Lung (tissue), 12 donors: ENCODE data around the gene MRTFB. TPM values are rescaled to one million over a fixed set of nuclear protein-coding genes. Genes with fewer than 3 reads are reported as not detected.

Experiments used
- ATAC-seq: fragments of 200-7000 bp; cut with Tn5 transposase; one replicate; pipeline ENCODE4 v1.9.1; 2020; ENCODE audit warnings: moderate number of reproducible peaks; ENCODE audit not compliant: insufficient read depth, low FRiP score
- DNase-seq, 3 donors: peaks; one replicate each; pipeline ENCODE4 v3.0.0-alpha.2; 2013 to 2017
- H3K27ac ChIP-seq, 2 donors: one replicate each; pipeline ENCODE4 v1.5.1; 2013; ENCODE audit warnings: mild to moderate bottlenecking in 2 of 2, moderate library complexity in 2 of 2, control low read depth in 1 of 2, inconsistent platforms in 1 of 2, low read depth in 1 of 2, low read length in 1 of 2
- H3K27me3 ChIP-seq, 3 donors: one replicate each; pipeline ENCODE4 v1.5.1; 2013; ENCODE audit warnings: low read length in 2 of 3; ENCODE audit not compliant: control insufficient read depth in 3 of 3, insufficient read depth in 3 of 3
- H3K36me3 ChIP-seq, 4 donors: one replicate each; pipeline ENCODE4 v1.5.1; 2013; ENCODE audit warnings: low read length in 4 of 4, mild to moderate bottlenecking in 1 of 4, moderate library complexity in 1 of 4; ENCODE audit not compliant: control insufficient read depth in 4 of 4, insufficient read depth in 4 of 4
- H3K4me1 ChIP-seq, 5 donors: one replicate each; pipeline ENCODE4 v1.5.1; 2013; ENCODE audit warnings: low read length in 5 of 5, mild to moderate bottlenecking in 2 of 5, moderate library complexity in 1 of 5; ENCODE audit not compliant: control insufficient read depth in 5 of 5, insufficient read depth in 5 of 5
- H3K4me3 ChIP-seq: one replicate; pipeline ENCODE4 v1.5.1; 2013; ENCODE audit warnings: mild to moderate bottlenecking, control low read depth, moderate library complexity
- H3K9ac ChIP-seq, 2 donors: one replicate each; pipeline ENCODE4 v1.5.1; 2013; ENCODE audit warnings: low read length in 2 of 2, control low read depth in 1 of 2; ENCODE audit not compliant: insufficient read depth in 1 of 2
- H3K9me3 ChIP-seq, 4 donors: one replicate each; pipeline ENCODE4 v1.5.1; 2013; ENCODE audit warnings: low read length in 3 of 4, mild to moderate bottlenecking in 1 of 4, moderate library complexity in 1 of 4; ENCODE audit not compliant: control insufficient read depth in 4 of 4, insufficient read depth in 3 of 4
- whole genome bisulfite sequencing, 2 donors: extraction: QIAGEN DNeasy Blood & Tissue Kit; methylation state at CpG; one replicate each; pipeline ENCODE4 v1.1.7; 2013; 5-methylcytosine and 5-hydroxymethylcytosine counted together
- polyA plus RNA-seq, 2 donors: library from polyadenylated mRNA; stranded (reverse); fragments of 200-250 nt; gene quantifications; one replicate each; pipeline ENCODE4 v1.2.1, GENCODE V29; 2013
- total RNA-seq, 2 donors: library from RNA; depleted of rRNA in 1 of 2; stranded (reverse); fragments of >200 nt in 1 of 2; gene quantifications; one replicate each; pipeline ENCODE4 v1.2.1, GENCODE V29; 2014 to 2021
- TF ChIP-seq, protein P1 (sequence below): IDR thresholded peaks from 2 replicates; pipeline ENCODE4 v1.5.1; 2012; ENCODE audit warnings: mild to moderate bottlenecking; ENCODE audit errors: control extremely low read depth, extremely low read depth
- donor health status: control.
- donor health status: control.
- donor health status: Bipolar disorder and iron deficiency.
- donor health status: healthy.
- donor health status: DM: yes; HTN: yes; CAD: no.

Gene MRTFB
- total and polyA plus RNA-seq, 4 donors = 8.8 to 50.9 (median 27.8) TPM

DNA sequence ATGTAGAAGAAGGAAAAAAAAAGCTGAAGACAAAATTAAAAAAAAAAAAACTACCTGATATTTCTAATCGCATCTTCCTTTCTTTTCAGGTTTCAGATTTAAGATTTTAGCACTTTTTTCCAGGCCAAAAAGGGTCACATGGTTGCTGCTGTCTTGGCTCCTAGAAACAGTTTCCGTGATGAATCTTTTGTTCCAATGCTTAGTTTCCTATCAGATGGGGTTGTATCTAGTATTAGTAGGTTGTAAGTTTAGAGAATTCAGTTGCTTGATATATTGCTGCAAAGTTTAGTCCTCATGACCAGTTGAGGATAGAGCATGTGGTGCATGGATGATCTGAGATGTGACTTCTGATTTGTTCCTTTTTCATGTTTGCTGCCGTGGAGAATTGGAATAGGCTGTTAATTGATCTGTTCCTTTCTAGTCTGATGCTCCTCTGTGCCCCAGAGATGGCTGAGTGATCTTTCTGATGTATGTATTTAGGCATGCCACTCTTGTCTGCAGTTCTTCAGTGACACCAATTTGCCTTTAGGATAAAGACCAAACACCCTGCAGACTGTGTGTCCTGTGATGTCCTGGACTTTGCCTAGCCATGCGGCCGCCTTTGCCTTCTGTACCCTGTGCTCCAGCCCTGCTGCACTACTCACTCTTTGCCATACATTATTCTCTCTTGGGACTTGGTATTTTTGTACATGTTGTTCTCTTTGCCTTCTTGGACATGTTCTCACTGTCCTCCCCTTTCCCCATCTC is 94.0 kb downstream of the MRTFB start:
- Histone ChIP-seq H3K27ac (no peak overlapping the region), H3K4me1 (peaks cover 0 to 2% (median 0%) of the 10 kb centered on the region in 5 donors), H3K36me3 (peaks cover 0 to 2% (median 0%) of the 10 kb centered on the region in 4 donors), H3K27me3 (no peaks in the 10 kb centered on the region), H3K9me3 (no peaks in the 10 kb centered on the region), H3K4me3 (no peak overlapping the region), H3K9ac (no peak overlapping the region)
- 85 to 92% methylated on average over 5 of the region's 5 CpGs for WGBS, 2 donors
- TF ChIP-seq, protein P1, sequence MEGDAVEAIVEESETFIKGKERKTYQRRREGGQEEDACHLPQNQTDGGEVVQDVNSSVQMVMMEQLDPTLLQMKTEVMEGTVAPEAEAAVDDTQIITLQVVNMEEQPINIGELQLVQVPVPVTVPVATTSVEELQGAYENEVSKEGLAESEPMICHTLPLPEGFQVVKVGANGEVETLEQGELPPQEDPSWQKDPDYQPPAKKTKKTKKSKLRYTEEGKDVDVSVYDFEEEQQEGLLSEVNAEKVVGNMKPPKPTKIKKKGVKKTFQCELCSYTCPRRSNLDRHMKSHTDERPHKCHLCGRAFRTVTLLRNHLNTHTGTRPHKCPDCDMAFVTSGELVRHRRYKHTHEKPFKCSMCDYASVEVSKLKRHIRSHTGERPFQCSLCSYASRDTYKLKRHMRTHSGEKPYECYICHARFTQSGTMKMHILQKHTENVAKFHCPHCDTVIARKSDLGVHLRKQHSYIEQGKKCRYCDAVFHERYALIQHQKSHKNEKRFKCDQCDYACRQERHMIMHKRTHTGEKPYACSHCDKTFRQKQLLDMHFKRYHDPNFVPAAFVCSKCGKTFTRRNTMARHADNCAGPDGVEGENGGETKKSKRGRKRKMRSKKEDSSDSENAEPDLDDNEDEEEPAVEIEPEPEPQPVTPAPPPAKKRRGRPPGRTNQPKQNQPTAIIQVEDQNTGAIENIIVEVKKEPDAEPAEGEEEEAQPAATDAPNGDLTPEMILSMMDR = no peak
- DNase-seq (no peak), ATAC-seq (no peak)

GRCh38 chr16:14168146-14168545 is 97.0 kb downstream of the MRTFB start:
- H3K27me3 ChIP-seq = no peaks in the 10 kb centered on the region
- no peak overlapping the region for H3K4me3 ChIP-seq
- H3K9ac ChIP-seq = no peak overlapping the region
- peaks cover 0 to 2% (median 0%) of the 10 kb centered on the region in 5 donors for H3K4me1 ChIP-seq
- ATAC-seq = no peak
- peaks cover 0 to 2% (median 0%) of the 10 kb centered on the region in 4 donors for H3K36me3 ChIP-seq
- 33 to 64% methylated on average over 3 of the region's 3 CpGs for WGBS, 2 donors
- no peak for DNase-seq
- TF ChIP-seq, protein P1 = no peak
- H3K9me3 ChIP-seq = peaks cover 0 to 5% (median 0%) of the 10 kb centered on the region in 4 donors
- no peak overlapping the region for H3K27ac ChIP-seq

DNA sequence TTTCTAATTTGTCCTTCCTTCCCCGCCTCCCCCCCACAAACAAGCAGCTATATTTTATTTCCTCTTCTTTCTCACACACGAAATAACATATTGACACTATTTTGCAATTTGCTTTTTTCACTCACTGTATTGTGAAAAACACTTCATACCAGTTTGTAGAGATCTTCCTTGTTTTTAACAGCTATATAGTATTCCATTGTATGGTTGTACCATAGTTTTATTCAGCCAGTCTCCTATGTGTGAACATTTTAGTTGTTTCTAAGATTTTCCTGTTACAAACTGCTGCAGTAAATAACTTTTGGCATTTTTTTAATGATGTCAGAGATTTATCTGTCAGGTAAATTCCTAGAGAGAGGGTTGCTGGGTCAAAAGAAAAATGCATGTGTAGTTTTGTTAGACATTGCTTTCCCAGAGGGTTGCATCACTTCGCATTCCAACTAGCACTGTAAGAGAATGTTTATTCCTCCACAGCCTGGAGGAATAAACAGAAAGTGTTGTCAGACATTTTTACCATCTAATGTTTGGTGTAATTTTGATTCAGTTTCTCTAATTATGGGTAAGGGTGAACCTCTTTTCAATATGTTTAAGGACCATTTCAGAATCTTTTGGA is 101.2 kb downstream of the MRTFB start:
- peaks cover 0 to 5% (median 0%) of the 10 kb centered on the region in 4 donors for H3K9me3 ChIP-seq
- TF ChIP-seq, protein P1 = no peak
- no peak overlapping the region for H3K9ac ChIP-seq
- WGBS, 2 donors = 77 to 84% methylated on average over 3 of the region's 3 CpGs
- no peak for ATAC-seq
- peak in 2 of 3 donors; percentile 52 to 57 for DNase-seq
- no peaks in the 10 kb centered on the region for H3K27me3 ChIP-seq
- H3K27ac ChIP-seq = no peak overlapping the region
- H3K4me3 ChIP-seq = no peak overlapping the region
- no peaks in the 10 kb centered on the region for H3K36me3 ChIP-seq
- H3K4me1 ChIP-seq = no peaks in the 10 kb centered on the region
